CD4-positive, alpha-beta T cell treated with Interleukin-10 for 1 hour (primary cell): ENCODE measurements around the gene SYNC.
"Not testable (repeated sequence)": the region's sequence is repeated elsewhere in the genome, so short reads cannot be mapped to it uniquely, and the experiment has no call there.

Source experiments
- DNase-seq: peaks from one replicate; pipeline ENCODE4 v3.0.0-alpha.2; 2020

SYNC gene

DNA sequence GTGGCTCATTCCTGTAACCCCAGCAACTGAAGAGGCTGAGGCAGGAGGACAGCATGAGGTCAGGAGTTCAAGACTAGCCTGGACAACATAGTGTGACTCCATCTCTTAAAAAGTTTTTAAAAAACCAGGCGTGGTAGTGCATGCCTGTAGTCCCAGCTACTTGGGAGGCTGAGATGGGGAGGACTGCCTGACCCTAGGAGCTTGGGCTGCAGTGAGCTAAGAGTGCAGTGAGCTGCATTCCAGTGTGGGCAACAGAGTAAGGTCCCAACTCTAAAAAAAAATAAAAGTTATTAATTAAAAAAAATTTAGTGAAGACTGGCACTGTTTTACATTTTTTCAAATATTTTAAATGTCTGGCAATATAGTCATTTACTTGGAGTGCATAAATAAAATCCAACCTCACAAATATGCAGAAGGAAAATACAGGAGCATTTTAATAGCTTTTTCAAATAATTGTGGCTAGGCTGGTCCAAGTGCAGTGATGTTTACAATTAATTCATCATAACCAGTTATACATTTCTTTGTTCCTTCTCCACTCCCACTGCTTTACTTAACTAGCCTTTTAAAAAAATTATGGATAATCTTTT is 63.0 kb downstream of the SYNC start:
- no peak for DNase-seq

GRCh38 chr1:32636914-32637645 is 65.5 kb downstream of the SYNC start:
- no peak for DNase-seq

DNA sequence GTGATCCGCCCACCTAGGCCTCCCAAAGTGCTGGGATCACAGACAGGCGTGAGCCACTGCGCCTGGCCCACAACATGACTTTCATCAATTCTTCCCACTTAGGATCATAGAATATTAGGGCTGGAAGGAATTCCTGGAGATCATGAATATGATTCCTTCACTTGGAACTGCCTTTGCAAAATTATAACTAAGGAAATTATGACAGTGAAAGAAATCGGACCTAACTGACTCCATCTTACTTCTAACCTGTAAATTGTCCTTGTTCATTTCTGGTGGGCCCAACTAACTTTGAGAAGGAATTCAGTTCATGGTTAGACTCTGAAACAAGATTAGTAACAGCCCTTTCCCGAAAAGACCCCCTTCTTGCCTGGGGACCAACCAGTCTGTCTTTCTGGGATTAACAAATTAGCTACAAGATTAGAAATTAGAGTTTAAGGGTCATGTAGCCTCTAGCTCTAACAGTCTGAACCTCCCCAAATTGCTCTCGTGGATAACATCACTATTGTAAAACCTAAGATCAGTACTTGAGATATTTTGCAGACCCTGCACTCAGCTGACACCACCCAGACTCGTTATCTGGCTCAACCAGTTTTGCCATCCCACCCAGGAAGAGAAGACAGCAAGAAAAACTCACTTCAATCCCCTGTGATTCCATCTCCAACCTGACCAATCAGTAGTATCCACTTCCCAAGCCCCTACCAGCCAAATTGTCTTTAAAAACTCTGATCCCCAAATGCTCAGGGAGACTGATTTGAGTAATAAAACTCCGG is 66.9 kb downstream of the SYNC start:
- no peak for DNase-seq

DNA sequence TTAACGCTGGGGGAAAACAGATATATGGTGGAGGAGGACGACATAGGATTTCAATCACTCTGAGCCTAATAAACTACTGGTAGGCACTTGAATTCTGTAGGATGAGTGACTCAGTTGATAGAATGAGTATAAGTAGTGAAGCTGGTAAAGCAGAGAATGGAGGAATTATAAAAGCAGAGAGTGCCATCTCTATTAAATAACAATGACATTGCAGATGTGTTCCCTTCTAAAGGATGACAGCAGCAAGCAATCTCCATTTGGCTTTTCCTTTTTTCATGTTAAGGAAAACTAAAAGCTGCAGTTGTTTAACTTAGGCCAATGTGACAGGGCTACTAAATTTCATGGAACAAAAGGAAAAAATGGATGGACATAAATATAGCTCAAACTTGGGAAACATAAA is 69.7 kb downstream of the SYNC start:
- DNase-seq = no peak

DNA sequence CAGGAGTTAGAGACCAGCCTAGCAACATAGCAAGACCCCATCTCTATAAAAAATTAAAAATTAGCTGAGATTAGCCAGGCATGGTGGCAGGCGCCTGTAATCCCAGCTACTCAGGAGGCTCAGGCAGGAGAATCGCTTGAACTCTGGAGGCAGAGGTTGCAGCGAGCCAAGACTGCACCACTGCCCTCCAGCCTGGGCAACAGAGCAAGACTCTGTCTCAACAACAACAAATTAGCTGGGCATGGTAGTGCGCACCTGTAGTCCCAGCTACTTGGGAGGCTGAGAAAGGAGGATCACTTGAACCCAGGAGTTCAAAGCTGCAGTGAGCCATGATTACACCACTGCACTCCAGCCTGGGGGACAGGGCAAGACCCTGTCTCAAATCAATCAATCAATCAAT is 72.4 kb downstream of the SYNC start:
- DNase-seq = not testable (repeated sequence)
